Measurements from ENCODE around the gene COL28A1.
"Not testable (repeated sequence)": the region's sequence is repeated elsewhere in the genome, so short reads cannot be mapped to it uniquely, and the experiment has no call there.

COL28A1 gene

GRCh38 chr7:7417414-7417813, 118.3 kb downstream of the COL28A1 start:
- DNase-seq (ENCODE audit: low read depth, low spot score) = no peak

- DNase-seq (ENCODE audit: low read depth, low spot score) = no peak
Observed at GRCh38 chr7:7416031-7416858, 119.4 kb downstream of the COL28A1 start.

GRCh38 chr7:7414791-7415603, 120.7 kb downstream of the COL28A1 start:
- no peak for DNase-seq (ENCODE audit: low read depth, low spot score)

GRCh38 chr7:7408001-7408770, 127.5 kb downstream of the COL28A1 start:
- DNase-seq (ENCODE audit: low read depth, low spot score) = no peak

- no peak for DNase-seq (ENCODE audit: low read depth, low spot score)
Observed at GRCh38 chr7:7405461-7405860, 130.2 kb downstream of the COL28A1 start.

GRCh38 chr7:7399707-7400106, 136.0 kb downstream of the COL28A1 start:
- DNase-seq (ENCODE audit: low read depth, low spot score) = no peak

- DNase-seq (ENCODE audit: low read depth, low spot score) = no peak
Observed at GRCh38 chr7:7395785-7396184, 139.9 kb downstream of the COL28A1 start.

GRCh38 chr7:7388164-7388563, 147.5 kb downstream of the COL28A1 start:
- DNase-seq (ENCODE audit: low read depth, low spot score) = not testable (repeated sequence)

- DNase-seq (ENCODE audit: low read depth, low spot score) = no peak
Observed at GRCh38 chr7:7385421-7385820, 150.3 kb downstream of the COL28A1 start.

GRCh38 chr7:7384228-7384627, 151.4 kb downstream of the COL28A1 start:
- no peak for DNase-seq (ENCODE audit: low read depth, low spot score)

GRCh38 chr7:7375538-7375937, 160.1 kb downstream of the COL28A1 start:
- no peak for DNase-seq (ENCODE audit: low read depth, low spot score)

GRCh38 chr7:7370076-7370475, 165.6 kb downstream of the COL28A1 start:
- DNase-seq (ENCODE audit: low read depth, low spot score) = no peak

GRCh38 chr7:7369134-7369533, 166.5 kb downstream of the COL28A1 start:
- no peak for DNase-seq (ENCODE audit: low read depth, low spot score)

GRCh38 chr7:7354674-7355073, 181.0 kb downstream of the COL28A1 start:
- DNase-seq (ENCODE audit: low read depth, low spot score) = no peak

- no peak for DNase-seq (ENCODE audit: low read depth, low spot score)
Observed at GRCh38 chr7:7352845-7353244, 182.8 kb downstream of the COL28A1 start.

- DNase-seq (ENCODE audit: low read depth, low spot score) = no peak
Observed at GRCh38 chr7:7351832-7352231, 183.8 kb downstream of the COL28A1 start.

- DNase-seq (ENCODE audit: low read depth, low spot score) = no peak
Observed at GRCh38 chr7:7351156-7351555, 184.5 kb downstream of the COL28A1 start.

- no peak for DNase-seq (ENCODE audit: low read depth, low spot score)
Observed at GRCh38 chr7:7349156-7349555, 186.5 kb downstream of the COL28A1 start.

- no peak for DNase-seq (ENCODE audit: low read depth, low spot score)
Observed at GRCh38 chr7:7347045-7347444, 188.6 kb downstream of the COL28A1 start.

- DNase-seq (ENCODE audit: low read depth, low spot score) = no peak
Observed at GRCh38 chr7:7344583-7344982, 191.1 kb downstream of the COL28A1 start.

- DNase-seq (ENCODE audit: low read depth, low spot score) = no peak
Observed at GRCh38 chr7:7335909-7336308, 199.8 kb downstream of the COL28A1 start.

GRCh38 chr7:7335215-7335614, 200.5 kb downstream of the COL28A1 start:
- no peak for DNase-seq (ENCODE audit: low read depth, low spot score)

Measured in smooth muscle cell of the brain vasculature (primary cell).